ENCODE results near the gene SLC6A11. TPM values are rescaled to one million over a fixed set of nuclear protein-coding genes. Genes with fewer than 3 reads are reported as not detected.

The SLC6A11 gene
- total RNA-seq, 4 donors from 2014 or later = not detected

GRCh38 chr3:10875914-10876313, 59.9 kb downstream of the SLC6A11 start:
- Histone ChIP-seq H3K27me3 (no peaks in the 10 kb centered on the region), H3K4me3 (replicated peaks in 1 of 3) (no peak overlapping the region), H3K36me3 (no peaks in the 10 kb centered on the region), H3K27ac (no peak overlapping the region), H3K9me3 (no peaks in the 10 kb centered on the region), H3K4me1 (no peaks in the 10 kb centered on the region)
- no peak for DNase-seq
- intact Hi-C loops (cut with DNase I) = no loop called here
- no peak for TF ChIP-seq CTCF (IDR thresholded peaks at IDR 0.05)
- 50 to 54% methylated on average over 3 of the region's 3 CpGs for WGBS, 2 donors

GRCh38 chr3:10876661-10877060, 60.6 kb downstream of the SLC6A11 start:
- Histone ChIP-seq H3K27ac (no peak overlapping the region), H3K27me3 (no peaks in the 10 kb centered on the region), H3K36me3 (no peaks in the 10 kb centered on the region), H3K4me3 (replicated peaks in 1 of 3) (no peak overlapping the region), H3K4me1 (no peaks in the 10 kb centered on the region), H3K9me3 (no peaks in the 10 kb centered on the region)
- DNase-seq = no peak
- 48 to 56% methylated on average over 4 of the region's 4 CpGs for WGBS, 2 donors
- TF ChIP-seq CTCF (IDR thresholded peaks at IDR 0.05) (no peak), POLR2A (IDR thresholded peaks at IDR 0.05) (no peak)
- intact Hi-C loops (cut with DNase I) = no loop called here

GRCh38 chr3:10882851-10883250, 66.8 kb downstream of the SLC6A11 start:
- intact Hi-C loops (cut with DNase I) = no loop called here
- no peak for DNase-seq
- Histone ChIP-seq H3K4me3 (replicated peaks in 1 of 3) (no peak overlapping the region), H3K9me3 (no peaks in the 10 kb centered on the region), H3K36me3 (no peaks in the 10 kb centered on the region), H3K27me3 (no peaks in the 10 kb centered on the region), H3K27ac (no peak overlapping the region), H3K4me1 (no peaks in the 10 kb centered on the region)
- 72 to 76% methylated on average over 14 of the region's 14 CpGs for WGBS, 2 donors
- TF ChIP-seq POLR2A (IDR thresholded peaks at IDR 0.05) (no peak), CTCF (IDR thresholded peaks at IDR 0.05) (no peak)

- intact Hi-C loops (cut with DNase I) = no loop called here
- H3K27ac ChIP-seq = no peak overlapping the region
- no peak overlapping the region for H3K4me3 ChIP-seq (replicated peaks in 1 of 3)
- TF ChIP-seq POLR2A (IDR thresholded peaks at IDR 0.05) = no peak
- peak in 2 of 6 experiments; percentile 20 to 24 for TF ChIP-seq CTCF (IDR thresholded peaks at IDR 0.05)
- H3K36me3 ChIP-seq = no peaks in the 10 kb centered on the region
- H3K27me3 ChIP-seq = no peaks in the 10 kb centered on the region
- no peak for DNase-seq
- no peaks in the 10 kb centered on the region for H3K4me1 ChIP-seq
- 72% methylated on average over 7 of the region's 7 CpGs for WGBS, 2 donors
- no peaks in the 10 kb centered on the region for H3K9me3 ChIP-seq
Observed at GRCh38 chr3:10883478-10884234, 67.6 kb downstream of the SLC6A11 start.

GRCh38 chr3:10887015-10887414, 71.0 kb downstream of the SLC6A11 start:
- H3K36me3 ChIP-seq = no peaks in the 10 kb centered on the region
- H3K4me1 ChIP-seq = no peaks in the 10 kb centered on the region
- no peaks in the 10 kb centered on the region for H3K27me3 ChIP-seq
- TF ChIP-seq POLR2A (IDR thresholded peaks at IDR 0.05) (no peak), CTCF (IDR thresholded peaks at IDR 0.05) (no peak)
- no peak for DNase-seq
- no peak overlapping the region for H3K4me3 ChIP-seq (replicated peaks in 1 of 3)
- no peaks in the 10 kb centered on the region for H3K9me3 ChIP-seq
- whole genome bisulfite sequencing, 2 donors = 90 to 92% methylated on average over 1 of the region's 1 CpG
- intact Hi-C loops (cut with DNase I) = no loop called here
- no peak overlapping the region for H3K27ac ChIP-seq
